GM18502 (cell line): ENCODE results near the gene ASXL2.

Source experiments
- ATAC-seq: cut with Tn5 transposase; IDR thresholded peaks from one replicate; pipeline ENCODE4 v1.9.1; 2021; ENCODE audit warnings: mild to moderate bottlenecking; ENCODE audit not compliant: unreplicated experiment, poor library complexity

The ASXL2 gene

GRCh38 chr2:25808006-25808383 lies 70.3 kb downstream of the ASXL2 start:
- ATAC-seq: no peak

GRCh38 chr2:25806941-25807340 lies 71.3 kb downstream of the ASXL2 start:
- ATAC-seq: no peak

- no peak for ATAC-seq
Measured at GRCh38 chr2:25805987-25806386, 72.3 kb downstream of the ASXL2 start.

DNA sequence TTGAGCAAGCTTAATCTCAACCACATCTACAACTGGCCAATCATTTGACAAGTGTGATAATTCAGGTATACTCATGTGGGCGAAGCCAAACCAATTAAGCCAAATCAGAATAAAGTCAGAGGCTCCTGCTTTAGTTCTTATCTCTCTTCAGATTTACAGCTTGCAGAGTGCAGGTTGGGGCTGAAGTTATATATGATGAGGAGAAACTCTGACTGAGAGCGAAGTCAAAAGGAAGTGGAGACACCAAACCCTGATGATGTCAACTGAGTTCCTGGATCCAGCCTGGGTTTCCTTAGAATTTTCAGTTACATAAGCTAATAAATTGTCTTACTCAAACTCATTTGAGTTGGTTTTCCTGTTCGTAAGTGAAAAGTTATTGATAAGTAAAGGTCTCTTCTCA lies 73.9 kb downstream of the ASXL2 start:
- no peak for ATAC-seq

DNA sequence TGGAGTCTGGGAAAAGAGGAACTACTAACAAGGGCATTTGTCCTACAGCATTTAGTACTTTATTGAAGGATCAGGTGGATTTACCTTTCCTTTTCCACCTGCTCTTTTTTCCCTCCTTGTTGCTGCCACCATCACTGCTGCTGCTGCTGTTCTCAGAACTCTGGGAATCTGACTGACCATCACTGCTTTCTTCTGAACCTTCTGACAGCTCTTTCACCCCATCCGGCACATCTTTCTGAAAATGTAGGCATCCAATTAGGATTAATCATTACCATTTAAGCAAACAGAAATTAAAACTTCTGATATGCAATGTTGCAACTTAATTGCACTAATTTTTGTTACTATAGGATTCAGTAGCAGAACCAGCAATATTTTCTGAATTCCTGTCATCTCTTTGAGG lies 79.0 kb downstream of the ASXL2 start:
- ATAC-seq: no peak

DNA sequence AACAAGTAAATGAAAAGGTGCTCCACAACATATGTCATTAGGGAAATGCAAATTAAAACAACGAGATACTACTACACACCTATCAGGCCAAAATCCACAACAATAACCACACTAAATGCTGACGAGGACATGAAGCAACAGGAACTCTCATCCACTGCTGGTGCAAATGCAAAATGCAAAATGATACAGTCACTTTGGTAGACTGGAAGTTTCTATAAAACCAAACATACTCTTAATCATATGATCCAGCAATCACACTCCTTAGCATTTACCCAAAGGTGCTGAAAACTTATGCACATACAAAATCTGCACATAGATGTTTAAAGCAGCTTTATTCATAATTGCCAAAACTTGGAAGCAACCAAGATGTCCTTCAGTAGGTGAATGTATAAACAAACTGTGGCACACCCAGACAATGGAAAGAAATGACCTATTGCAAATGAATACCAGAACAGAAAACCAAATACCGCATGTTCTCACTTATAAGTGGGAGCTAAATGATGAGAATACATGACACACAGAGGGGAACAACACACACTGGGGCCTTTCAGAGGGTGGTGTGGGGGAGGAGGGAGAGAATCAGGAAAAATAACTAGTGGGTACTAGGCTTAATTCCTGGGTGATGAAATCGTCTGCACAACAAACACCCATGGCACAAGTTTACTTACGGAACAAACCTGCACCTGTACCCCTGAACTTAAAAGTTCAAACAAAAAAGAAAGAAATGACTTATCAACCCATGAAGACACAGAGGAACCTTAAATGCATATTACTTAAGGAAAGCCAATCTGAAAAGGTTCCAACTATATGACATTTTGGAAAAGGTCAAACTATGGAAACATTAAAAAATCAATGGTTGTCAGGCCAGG lies 80.4 kb downstream of the ASXL2 start:
- ATAC-seq: no peak

DNA sequence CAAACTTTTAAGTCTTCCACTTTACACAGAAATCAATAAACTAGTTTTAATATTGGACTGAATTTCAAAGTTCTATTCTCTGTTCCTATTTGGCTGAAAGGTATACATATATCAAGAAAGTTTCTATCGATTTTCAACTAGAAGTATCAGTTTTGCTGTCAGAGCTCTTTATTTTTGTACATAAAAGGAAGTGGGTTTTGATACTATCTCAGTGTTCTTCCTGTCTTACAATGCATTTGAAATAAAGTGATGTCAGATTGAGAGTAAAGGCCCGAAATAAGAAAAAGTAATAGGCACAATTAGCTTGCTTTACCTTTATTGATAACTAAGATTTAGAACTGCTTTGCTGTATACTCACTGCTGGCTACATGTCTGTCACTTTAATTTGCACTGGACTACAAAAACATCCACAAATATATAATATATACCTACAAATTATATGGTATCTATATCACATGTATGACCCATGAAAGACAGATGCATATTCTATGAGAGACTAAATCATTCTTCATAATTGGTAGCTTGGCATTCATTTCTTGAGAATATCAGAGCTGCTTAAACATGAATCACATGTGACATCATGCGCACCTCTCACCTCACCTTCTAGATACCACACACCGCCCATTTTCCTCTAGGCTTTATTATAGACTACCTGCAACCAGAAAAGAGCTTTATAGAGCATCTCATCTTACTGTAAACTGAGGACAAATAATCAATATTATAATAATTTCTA lies 83.6 kb downstream of the ASXL2 start:
- ATAC-seq: peak; percentile 75

GRCh38 chr2:25790074-25790790 lies 88.1 kb downstream of the ASXL2 start:
- no peak for ATAC-seq

DNA sequence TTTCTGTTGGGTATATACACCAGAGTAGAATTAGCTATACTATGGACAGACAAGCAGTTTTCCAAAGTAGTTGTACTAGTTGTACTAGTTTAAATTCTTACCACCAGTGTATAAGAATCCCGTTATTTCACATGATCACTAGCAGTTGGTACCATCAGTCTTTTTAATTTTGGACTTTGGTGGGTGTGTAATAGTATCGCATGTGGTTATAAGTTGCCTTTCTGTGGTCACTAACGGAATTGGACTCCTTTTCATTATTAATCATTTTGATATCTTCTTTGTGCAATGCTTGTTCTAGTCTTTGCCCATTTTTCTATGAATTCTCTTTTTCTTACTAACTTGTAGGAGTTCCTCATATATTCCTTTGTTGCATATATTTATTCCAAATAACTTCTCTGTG lies 89.8 kb downstream of the ASXL2 start:
- ATAC-seq: no peak

GRCh38 chr2:25787020-25787419 lies 91.3 kb downstream of the ASXL2 start:
- no peak for ATAC-seq

GRCh38 chr2:25784404-25784803 lies 93.9 kb downstream of the ASXL2 start:
- no peak for ATAC-seq

DNA sequence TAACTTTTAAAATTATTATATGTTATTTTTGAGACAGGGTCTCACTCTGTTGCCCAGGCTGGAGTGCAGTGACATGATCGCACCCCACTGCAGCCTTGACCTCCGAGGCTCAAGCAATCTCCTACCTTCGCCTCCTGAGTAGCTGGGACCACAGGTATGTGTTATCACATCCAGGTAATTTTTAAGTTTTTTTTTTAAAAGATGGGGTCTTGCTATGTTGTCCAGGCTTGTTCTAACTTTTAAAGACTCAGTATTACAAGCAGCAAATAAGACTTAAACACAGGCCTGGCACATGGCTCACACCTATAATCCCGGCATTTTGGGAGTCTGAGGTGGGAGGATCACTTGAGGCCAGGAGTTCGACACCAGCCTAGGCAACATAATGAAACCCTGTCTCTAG lies 101.2 kb downstream of the ASXL2 start:
- no peak for ATAC-seq

- no peak for ATAC-seq
Measured at GRCh38 chr2:25772078-25772477, 106.2 kb downstream of the ASXL2 start.

GRCh38 chr2:25763575-25763974 lies 114.7 kb downstream of the ASXL2 start:
- no peak for ATAC-seq

DNA sequence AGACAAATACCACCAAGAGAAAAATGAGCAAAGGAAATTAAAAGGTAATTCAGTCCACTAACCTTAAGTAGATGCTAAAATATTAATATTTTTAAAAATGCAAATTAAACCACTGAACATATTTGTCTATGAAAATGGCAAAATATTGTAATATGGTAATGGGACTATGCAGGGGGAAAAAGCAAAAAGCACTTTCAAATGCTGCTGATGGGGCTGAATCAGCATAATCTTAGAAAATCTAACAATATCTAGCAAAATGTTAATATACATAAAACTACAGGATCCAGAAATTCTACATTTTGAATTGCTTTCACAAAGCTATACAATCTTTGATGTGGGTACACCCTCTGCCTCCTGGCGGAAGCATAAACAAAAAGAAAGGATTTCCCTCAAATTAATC lies 118.0 kb downstream of the ASXL2 start:
- no peak for ATAC-seq

DNA sequence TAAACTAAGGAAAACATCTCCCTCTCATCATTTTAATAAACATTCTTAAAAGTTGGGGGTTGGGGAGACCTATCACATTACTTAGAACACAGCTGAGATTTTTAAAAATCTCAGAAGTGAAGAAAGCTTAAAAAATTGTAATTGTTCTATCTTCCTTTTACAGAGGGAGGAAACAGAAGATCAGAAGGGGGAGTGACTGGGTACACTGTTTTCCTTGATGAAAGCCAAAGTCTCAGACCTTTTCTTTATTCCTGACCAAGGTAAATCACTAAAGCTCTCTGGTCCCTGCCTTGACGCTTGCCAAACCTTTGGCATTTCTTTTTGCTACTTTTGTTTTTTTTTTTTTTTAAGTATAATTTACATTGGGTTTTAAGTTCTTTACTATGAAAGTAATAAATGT lies 119.9 kb downstream of the ASXL2 start:
- ATAC-seq: no peak

DNA sequence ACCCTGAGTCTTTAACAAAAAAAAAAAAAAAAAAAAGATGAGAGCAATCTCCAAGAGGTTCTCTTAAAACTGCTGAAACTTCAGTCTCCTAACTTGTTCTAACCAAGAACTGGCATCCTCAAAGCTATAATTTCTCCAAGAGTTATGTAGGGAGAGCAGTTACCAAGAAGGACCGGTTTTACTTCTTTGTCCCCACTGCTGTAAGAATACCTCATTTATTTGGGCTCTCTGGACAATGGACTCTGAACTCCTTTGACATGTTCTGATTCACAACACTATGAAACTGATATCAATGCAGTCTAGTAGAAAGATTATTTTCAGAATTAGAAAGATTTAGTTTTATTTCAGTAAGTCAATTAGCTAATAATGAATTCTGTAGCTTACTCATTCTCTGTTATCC lies 120.4 kb downstream of the ASXL2 start:
- no peak for ATAC-seq

- ATAC-seq: no peak
Measured at GRCh38 chr2:25756536-25756935, 121.8 kb downstream of the ASXL2 start.

DNA sequence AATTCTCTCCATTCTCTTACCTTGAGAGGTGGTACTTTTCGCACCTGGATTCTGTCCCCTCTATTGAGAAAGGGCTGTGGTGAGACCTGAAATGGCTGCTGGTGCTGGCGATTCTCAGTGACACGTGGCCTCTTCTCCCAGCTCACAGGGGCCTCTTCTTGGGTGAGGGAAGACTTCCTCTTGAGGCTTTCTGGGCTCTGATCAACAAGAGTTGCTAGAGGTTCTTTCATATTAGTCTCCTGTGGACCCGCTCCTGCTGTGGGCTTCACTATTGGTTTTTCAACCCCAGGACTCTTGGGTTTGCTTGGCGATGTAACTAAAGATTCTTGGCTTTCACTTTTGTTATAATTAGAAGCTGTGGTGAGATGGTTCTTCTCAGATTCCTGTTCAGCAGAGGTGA lies 128.6 kb downstream of the ASXL2 start:
- no peak for ATAC-seq

GRCh38 chr2:25744055-25744454 lies 134.2 kb downstream of the ASXL2 start:
- ATAC-seq: no peak

DNA sequence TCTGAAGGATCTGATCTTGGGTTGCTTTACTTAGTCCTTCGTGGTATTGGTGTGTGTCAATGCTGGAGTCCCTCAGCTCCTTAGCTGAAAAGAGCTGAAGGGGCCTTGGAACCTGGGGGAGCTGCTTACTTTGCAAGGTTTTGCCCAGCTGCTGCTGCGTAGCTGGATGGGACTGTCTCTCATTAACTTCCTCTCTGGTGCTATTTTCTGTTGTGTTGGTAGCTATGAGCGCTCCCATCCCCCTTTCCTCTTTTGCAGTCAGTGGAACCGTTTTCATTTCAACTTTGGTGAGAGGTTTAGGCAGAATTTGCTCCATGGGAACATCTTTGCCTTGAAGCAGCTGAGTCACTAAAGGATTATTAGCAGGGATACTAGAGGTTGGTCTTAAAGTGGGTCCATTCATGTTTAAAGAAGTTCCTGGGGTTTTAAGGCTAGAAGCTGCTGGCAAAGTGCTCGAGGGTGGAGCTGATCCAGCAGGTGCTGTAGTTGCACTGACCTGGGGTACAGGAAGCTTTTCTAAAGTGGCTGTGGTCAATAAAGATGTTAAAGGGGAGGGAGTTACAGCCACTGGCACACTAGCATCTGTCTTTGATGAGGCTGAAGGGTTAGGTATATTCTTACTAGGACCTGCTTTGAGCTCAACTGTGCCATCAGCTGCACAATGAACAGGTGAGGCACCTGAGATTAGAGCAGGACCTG lies 135.0 kb downstream of the ASXL2 start:
- ATAC-seq: no peak
